Stomach (tissue), 9 donors: ENCODE measurements around the gene CNTFR. TPM values are rescaled to one million over a fixed set of nuclear protein-coding genes. Genes with fewer than 3 reads are reported as not detected.

ENCODE experiments used
- DNase-seq, 2 donors: peaks; one replicate each; pipeline versions ENCODE4 v3.0.0 to v3.0.0-alpha.2; 2013 to 2019
- H3K27ac ChIP-seq, 5 donors: fragments of 200-600 bp in 4 of 5; sonication (generic) in 4 of 5; one replicate each; pipeline ENCODE4 v1.5.1; 2013 to 2019; ENCODE audit warnings: mild to moderate bottlenecking in 1 of 5, moderate library complexity in 1 of 5
- H3K27me3 ChIP-seq, 3 donors: fragments of 200-600 bp; sonication (generic); one replicate each; pipeline ENCODE4 v1.5.1; 2017 to 2019; ENCODE audit warnings: mixed run types in 1 of 3
- H3K36me3 ChIP-seq, 4 donors: fragments of 200-600 bp; sonication (generic); 1 replicate in 3 of 4; 2 replicates in 1 of 4; pipeline ENCODE4 v1.5.1; 2016 to 2019
- H3K4me1 ChIP-seq, 4 donors: fragments of 200-600 bp; sonication (generic); one replicate each; pipeline ENCODE4 v1.5.1; 2016 to 2019
- H3K4me3 ChIP-seq, 4 donors: fragments of 200-600 bp; sonication (generic) in 3 of 4; one replicate each; pipeline ENCODE4 v1.5.1; 2016 to 2019; ENCODE audit warnings: mild to moderate bottlenecking in 1 of 4
- H3K9me3 ChIP-seq, 4 donors: fragments of 200-600 bp; sonication (generic); one replicate each; pipeline ENCODE4 v1.5.1; 2016 to 2019
- EP300 ChIP-seq: sonication (generic); formaldehyde crosslinking; IDR thresholded peaks from one replicate; pipeline ENCODE4 v1.6.1; 2017; ENCODE audit warnings: antibody characterized with exemption
- POLR2A ChIP-seq, 4 donors: fragments of 450-650 bp; IDR thresholded peaks; one replicate each; pipeline ENCODE4 v1.6.1; 2016; ENCODE audit warnings: antibody characterized with exemption in 4 of 4, control low read depth in 2 of 4, mild to moderate bottlenecking in 1 of 4, moderate library complexity in 1 of 4
- POLR2AphosphoS5 ChIP-seq, 3 donors: sonication (generic); formaldehyde crosslinking; IDR thresholded peaks; one replicate each; pipeline ENCODE4 v1.6.1; 2016; ENCODE audit warnings: antibody characterized with exemption in 3 of 3
- WGBS, 5 donors: extraction: QIAGEN DNeasy Blood & Tissue Kit in 3 of 5; methylation state at CpG; one replicate each; pipeline versions ENCODE4 v1.1.5 to v1.1.7; 2013 to 2018; 5-methylcytosine and 5-hydroxymethylcytosine counted together
- intact Hi-C: fragments of 100-400 bp; cut with DNase I; formaldehyde crosslinking; loops from one replicate; pipeline ENCODE4 v1.15.1; 2023; ENCODE audit warnings: low total_unique reads
- polyA plus RNA-seq, 3 donors: library from polyadenylated mRNA; stranded (reverse); fragments of 200-250 nt; gene quantifications; one replicate each; pipeline ENCODE4 v1.2.3, GENCODE V29; 2013
- total RNA-seq, 5 donors: library from RNA; depleted of rRNA; stranded (reverse); fragments of >200 nt; gene quantifications; one replicate each; pipeline versions ENCODE4 v1.1.0 to v1.2.3, GENCODE V29; 2014 to 2016
- TF ChIP-seq, protein P1 (sequence below), 7 experiments: fragments of 450-650 bp in 4 of 7; fragments of 200-600 bp in 3 of 7; sonication (generic) in 3 of 7; IDR thresholded peaks; one replicate each; pipeline ENCODE4 v1.5.1; 2016 to 2019; ENCODE audit warnings: antibody characterized with exemption in 7 of 7, control low read depth in 2 of 7, mild to moderate bottlenecking in 1 of 7
- donor health status: healthy with polysubstance abuse.
- donor health status: Bipolar disorder and iron deficiency.
- donor health status: healthy.

The CNTFR gene
- total and polyA plus RNA-seq, 8 donors = 2.2 to 15.8 (median 2.9) TPM; not detected in 1

DNA sequence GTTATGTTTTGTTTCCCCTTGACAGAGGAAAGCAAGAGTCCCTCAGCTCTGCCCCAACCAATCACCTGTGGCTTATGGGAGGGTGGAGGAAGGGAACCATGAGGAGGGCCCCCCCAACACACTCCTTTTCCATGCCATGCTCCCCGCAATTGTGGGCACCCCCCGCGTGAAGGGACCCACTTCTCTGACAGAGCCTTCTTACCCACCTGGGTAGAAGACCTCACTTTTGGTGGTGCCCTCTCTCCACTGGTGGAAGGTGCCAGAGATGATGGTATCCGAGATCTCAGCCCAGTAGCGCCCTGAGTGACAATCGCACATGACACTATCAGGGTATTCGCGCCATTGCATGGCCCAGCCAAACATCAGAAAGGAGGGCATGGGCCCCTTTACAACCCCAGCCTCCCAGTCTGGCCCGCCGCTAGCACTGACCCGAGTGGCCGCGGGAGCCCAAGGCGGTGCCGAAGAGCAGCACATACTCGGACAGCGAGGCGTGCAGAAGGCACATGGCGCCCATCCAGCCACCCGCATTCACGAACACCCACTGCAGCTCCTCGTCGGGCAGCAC, 47.3 kb upstream of the CNTFR start:
- TF ChIP-seq, protein P1, sequence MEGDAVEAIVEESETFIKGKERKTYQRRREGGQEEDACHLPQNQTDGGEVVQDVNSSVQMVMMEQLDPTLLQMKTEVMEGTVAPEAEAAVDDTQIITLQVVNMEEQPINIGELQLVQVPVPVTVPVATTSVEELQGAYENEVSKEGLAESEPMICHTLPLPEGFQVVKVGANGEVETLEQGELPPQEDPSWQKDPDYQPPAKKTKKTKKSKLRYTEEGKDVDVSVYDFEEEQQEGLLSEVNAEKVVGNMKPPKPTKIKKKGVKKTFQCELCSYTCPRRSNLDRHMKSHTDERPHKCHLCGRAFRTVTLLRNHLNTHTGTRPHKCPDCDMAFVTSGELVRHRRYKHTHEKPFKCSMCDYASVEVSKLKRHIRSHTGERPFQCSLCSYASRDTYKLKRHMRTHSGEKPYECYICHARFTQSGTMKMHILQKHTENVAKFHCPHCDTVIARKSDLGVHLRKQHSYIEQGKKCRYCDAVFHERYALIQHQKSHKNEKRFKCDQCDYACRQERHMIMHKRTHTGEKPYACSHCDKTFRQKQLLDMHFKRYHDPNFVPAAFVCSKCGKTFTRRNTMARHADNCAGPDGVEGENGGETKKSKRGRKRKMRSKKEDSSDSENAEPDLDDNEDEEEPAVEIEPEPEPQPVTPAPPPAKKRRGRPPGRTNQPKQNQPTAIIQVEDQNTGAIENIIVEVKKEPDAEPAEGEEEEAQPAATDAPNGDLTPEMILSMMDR (IDR thresholded peaks at IDR 0.05) = no peak
- TF ChIP-seq EP300 (no peak), POLR2A (IDR thresholded peaks at IDR 0.05) (no peak), POLR2AphosphoS5 (IDR thresholded peaks at IDR 0.05) (no peak)
- no peaks in the 10 kb centered on the region for H3K27me3 ChIP-seq
- DNase-seq = peak in 1 of 2 donors; percentile 39
- H3K27ac ChIP-seq = peak overlapping the region; percentile 83 to 91 (median 86)
- no peaks in the 10 kb centered on the region for H3K9me3 ChIP-seq
- peaks cover 0 to 17% (median 9%) of the 10 kb centered on the region in 4 donors for H3K36me3 ChIP-seq
- intact Hi-C loops = no loop called here
- peak overlapping the region; percentile 60 to 90 (median 69) for H3K4me3 ChIP-seq
- H3K4me1 ChIP-seq = peaks cover 22 to 40% (median 34%) of the 10 kb centered on the region in 4 donors
- WGBS, 5 donors = 8 to 11% (median 8%) methylated on average over 13 to 23 of the region's 23 CpGs

DNA sequence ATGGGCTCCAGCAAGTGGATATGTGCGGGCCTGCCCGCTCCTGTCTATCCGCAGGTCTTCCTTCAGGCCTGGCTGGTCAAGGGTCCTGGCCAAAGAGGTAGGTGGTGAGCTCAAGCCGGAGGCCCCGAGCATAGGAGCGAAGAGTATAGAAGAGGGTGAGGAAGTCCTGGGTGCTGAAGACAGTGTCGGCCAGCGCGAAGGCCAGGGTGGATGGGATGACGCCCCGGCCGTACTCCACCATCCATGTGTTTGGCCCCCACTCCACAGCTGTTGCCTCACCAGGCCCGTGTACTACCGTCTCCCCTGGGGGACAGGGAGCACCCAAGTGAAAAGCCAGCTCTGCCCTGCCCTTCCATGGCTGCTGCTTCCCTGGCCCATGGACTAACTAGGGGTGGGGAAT, 46.0 kb upstream of the CNTFR start:
- Histone ChIP-seq H3K27me3 (peaks cover 0 to 7% (median 5%) of the 10 kb centered on the region in 3 donors), H3K27ac (no peak overlapping the region), H3K4me3 (no peak overlapping the region), H3K36me3 (peaks cover 0 to 17% (median 9%) of the 10 kb centered on the region in 4 donors), H3K9me3 (no peaks in the 10 kb centered on the region), H3K4me1 (peaks cover 22 to 40% (median 34%) of the 10 kb centered on the region in 4 donors)
- TF ChIP-seq POLR2AphosphoS5 (IDR thresholded peaks at IDR 0.05) (no peak), EP300 (no peak), POLR2A (IDR thresholded peaks at IDR 0.05) (no peak)
- TF ChIP-seq, protein P1 (IDR thresholded peaks at IDR 0.05) = no peak
- DNase-seq = no peak
- 89 to 95% (median 95%) methylated on average over 13 to 14 of the region's 14 CpGs for WGBS, 5 donors
- intact Hi-C loops = no loop called here

DNA sequence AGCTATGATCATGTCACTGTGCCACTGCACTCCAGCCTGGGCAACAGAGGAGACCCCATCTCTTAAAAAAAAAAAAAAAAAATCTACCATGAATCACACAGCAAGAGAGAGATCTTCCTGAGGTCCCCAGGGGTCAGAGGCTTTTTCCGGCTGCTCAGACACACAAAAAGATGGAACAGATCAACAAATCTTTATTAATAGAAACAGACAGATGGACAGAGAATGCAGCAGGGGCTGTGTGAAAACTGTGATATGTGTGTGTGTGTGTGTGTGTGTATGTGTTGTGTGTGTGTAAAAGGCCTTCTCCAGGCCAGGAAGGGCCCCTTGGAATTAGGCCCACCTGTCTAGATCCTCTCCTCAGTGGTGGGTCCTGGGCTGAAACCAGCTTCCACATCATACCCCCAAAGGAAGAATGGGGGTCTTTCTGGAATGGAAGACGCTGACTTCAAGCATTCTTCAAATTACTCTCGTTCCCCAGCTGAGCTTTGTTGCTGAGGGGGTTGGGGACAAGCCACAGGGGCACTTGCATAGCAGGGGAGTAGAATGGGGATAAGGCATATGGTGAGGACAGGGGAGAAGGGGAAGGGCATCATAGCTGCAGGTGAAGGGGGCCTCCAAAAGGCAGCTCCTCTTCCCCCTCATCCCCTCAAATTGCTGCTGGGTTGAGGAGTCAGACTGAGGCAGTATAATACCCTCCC, 45.2 kb upstream of the CNTFR start:
- DNase-seq = no peak
- peaks cover 0 to 17% (median 9%) of the 10 kb centered on the region in 4 donors for H3K36me3 ChIP-seq
- intact Hi-C loops = no loop called here
- peaks cover 0 to 16% (median 14%) of the 10 kb centered on the region in 3 donors for H3K27me3 ChIP-seq
- H3K27ac ChIP-seq = no peak overlapping the region
- no peak overlapping the region for H3K4me3 ChIP-seq
- no peaks in the 10 kb centered on the region for H3K9me3 ChIP-seq
- TF ChIP-seq, protein P1 (IDR thresholded peaks at IDR 0.05) = no peak
- TF ChIP-seq POLR2A (IDR thresholded peaks at IDR 0.05) (no peak), POLR2AphosphoS5 (IDR thresholded peaks at IDR 0.05) (no peak), EP300 (no peak)
- 71 to 86% (median 80%) methylated on average over 3 of the region's 3 CpGs for WGBS, 5 donors
- peaks cover 22 to 40% (median 34%) of the 10 kb centered on the region in 4 donors for H3K4me1 ChIP-seq

- TF ChIP-seq EP300 (no peak), POLR2AphosphoS5 (IDR thresholded peaks at IDR 0.05) (peak in 1 of 3 donors; percentile 55), POLR2A (IDR thresholded peaks at IDR 0.05) (no peak)
- TF ChIP-seq, protein P1 (IDR thresholded peaks at IDR 0.05) = peak in 5 of 7 experiments; percentile 39 to 80 (median 77)
- Histone ChIP-seq H3K36me3 (peaks cover 0 to 17% (median 9%) of the 10 kb centered on the region in 4 donors), H3K9me3 (no peaks in the 10 kb centered on the region), H3K4me1 (peaks cover 27 to 44% (median 38%) of the 10 kb centered on the region in 4 donors), H3K27ac (no peak overlapping the region), H3K4me3 (no peak overlapping the region), H3K27me3 (peaks cover 0 to 23% (median 21%) of the 10 kb centered on the region in 3 donors)
- peak; percentile 65 to 88 for DNase-seq
- 18 to 22% (median 21%) methylated on average over 3 of the region's 3 CpGs for WGBS, 5 donors
- intact Hi-C loops = no loop called here
These were observed 44.5 kb upstream of the CNTFR start for GRCh38 chr9:34633851-34634550.
